HG03575 (cell line): ENCODE measurements around the gene AKAP12.
"Not testable (repeated sequence)": the region's sequence is repeated elsewhere in the genome, so short reads cannot be mapped to it uniquely, and the experiment has no call there.

Experiments
- ATAC-seq: cut with Tn5 transposase; IDR thresholded peaks from one replicate; pipeline ENCODE4 v1.9.1; 2021; ENCODE audit not compliant: unreplicated experiment, insufficient number of reproducible peaks, low FRiP score; ENCODE audit errors: extremely low read depth

AKAP12 gene

GRCh38 chr6:151301547-151301946 lies 61.8 kb downstream of the AKAP12 start:
- no peak for ATAC-seq

- ATAC-seq, result no peak
Observed at GRCh38 chr6:151303231-151303630, 63.5 kb downstream of the AKAP12 start.

GRCh38 chr6:151306269-151306783 lies 66.6 kb downstream of the AKAP12 start:
- no peak for ATAC-seq

GRCh38 chr6:151307501-151307900 lies 67.7 kb downstream of the AKAP12 start:
- ATAC-seq, result no peak

- no peak for ATAC-seq
Observed at GRCh38 chr6:151309619-151310018, 69.9 kb downstream of the AKAP12 start.

- no peak for ATAC-seq
Observed at GRCh38 chr6:151310279-151310678, 70.5 kb downstream of the AKAP12 start.

- no peak for ATAC-seq
Observed at GRCh38 chr6:151310852-151311767, 71.3 kb downstream of the AKAP12 start.

GRCh38 chr6:151313066-151313491 lies 73.3 kb downstream of the AKAP12 start:
- ATAC-seq, result no peak

- ATAC-seq, result not testable (repeated sequence)
Observed at GRCh38 chr6:151315661-151316060, 75.9 kb downstream of the AKAP12 start.

GRCh38 chr6:151317103-151317994 lies 77.6 kb downstream of the AKAP12 start:
- no peak for ATAC-seq

- no peak for ATAC-seq
Observed at GRCh38 chr6:151317995-151318365, 78.2 kb downstream of the AKAP12 start.

GRCh38 chr6:151320140-151320539 lies 80.4 kb downstream of the AKAP12 start:
- ATAC-seq, result no peak

GRCh38 chr6:151321438-151321837 lies 81.7 kb downstream of the AKAP12 start:
- ATAC-seq, result no peak

GRCh38 chr6:151322570-151322969 lies 82.8 kb downstream of the AKAP12 start:
- ATAC-seq, result no peak

GRCh38 chr6:151323791-151324487 lies 84.2 kb downstream of the AKAP12 start:
- ATAC-seq, result no peak

- ATAC-seq, result no peak
Observed at GRCh38 chr6:151324488-151324825, 84.7 kb downstream of the AKAP12 start.

- no peak for ATAC-seq
Observed at GRCh38 chr6:151325075-151326050, 85.6 kb downstream of the AKAP12 start.
